Measurements from ENCODE around the gene PIEZO1. TPM values are rescaled to one million over a fixed set of nuclear protein-coding genes. Genes with fewer than 3 reads are reported as not detected.

The PIEZO1 gene
- total RNA-seq, 1 donor from 2014 or later = 5.5 TPM

GRCh38 chr16:88821168-88821850 is 36.3 kb upstream of the PIEZO1 start:
- H3K79me2 ChIP-seq (ENCODE audit: low read depth) = no peaks in the 10 kb centered on the region
- no peaks in the 10 kb centered on the region for H3K27me3 ChIP-seq
- no peaks in the 10 kb centered on the region for H3K9me3 ChIP-seq (ENCODE audit: low read depth)
- no peaks in the 10 kb centered on the region for H3K4me1 ChIP-seq
- H3K9ac ChIP-seq = no peak overlapping the region
- peaks cover 3% of the 10 kb centered on the region for H3K36me3 Mint-ChIP-seq
- TF ChIP-seq EZH2 (IDR thresholded peaks at IDR 0.05) = no peak
- TF ChIP-seq EZH2phosphoT487 (IDR thresholded peaks at IDR 0.05) = no peak
- no peak for TF ChIP-seq CTCF (IDR thresholded peaks at IDR 0.05)
- no peaks in the 10 kb centered on the region for H3K36me3 ChIP-seq
- H3F3A ChIP-seq (ENCODE audit: low read depth) = no peaks in the 10 kb centered on the region
- H2AFZ ChIP-seq (replicated peaks) = no peak overlapping the region
- DNase-seq (ENCODE audit: low spot score) = no peak
- no peak overlapping the region for H3K27ac Mint-ChIP-seq
- H3K4me3 ChIP-seq = no peak overlapping the region
- H4K20me1 ChIP-seq (ENCODE audit: low read depth) = no peaks in the 10 kb centered on the region
- H3K9me3 Mint-ChIP-seq = no peaks in the 10 kb centered on the region
- H3K4me1 Mint-ChIP-seq = peaks cover 3% of the 10 kb centered on the region
- H3K4me2 ChIP-seq = no peak overlapping the region
- H3K4me3 Mint-ChIP-seq = no peak overlapping the region
- no peak overlapping the region for H3K27ac ChIP-seq
- peaks cover 2% of the 10 kb centered on the region for H3K27me3 Mint-ChIP-seq (ENCODE audit: insufficient read depth, low read depth)

GRCh38 chr16:88820385-88821025 is 35.5 kb upstream of the PIEZO1 start:
- TF ChIP-seq CTCF (IDR thresholded peaks at IDR 0.05) = no peak
- TF ChIP-seq EZH2 (IDR thresholded peaks at IDR 0.05) = no peak
- no peak for TF ChIP-seq EZH2phosphoT487 (IDR thresholded peaks at IDR 0.05)
- H3K9me3 Mint-ChIP-seq = no peaks in the 10 kb centered on the region
- no peaks in the 10 kb centered on the region for H3K9me3 ChIP-seq (ENCODE audit: low read depth)
- H3K27me3 ChIP-seq = no peaks in the 10 kb centered on the region
- no peaks in the 10 kb centered on the region for H3K79me2 ChIP-seq (ENCODE audit: low read depth)
- no peak for DNase-seq (ENCODE audit: low spot score)
- no peaks in the 10 kb centered on the region for H3K27me3 Mint-ChIP-seq (ENCODE audit: insufficient read depth, low read depth)
- H3K9ac ChIP-seq = no peak overlapping the region
- no peaks in the 10 kb centered on the region for H4K20me1 ChIP-seq (ENCODE audit: low read depth)
- H3K27ac Mint-ChIP-seq = no peak overlapping the region
- peaks cover 3% of the 10 kb centered on the region for H3K4me1 Mint-ChIP-seq
- H2AFZ ChIP-seq (replicated peaks) = no peak overlapping the region
- H3F3A ChIP-seq (ENCODE audit: low read depth) = no peaks in the 10 kb centered on the region
- no peaks in the 10 kb centered on the region for H3K36me3 ChIP-seq
- no peak overlapping the region for H3K4me3 Mint-ChIP-seq
- H3K4me1 ChIP-seq = no peaks in the 10 kb centered on the region
- H3K27ac ChIP-seq = no peak overlapping the region
- no peak overlapping the region for H3K4me3 ChIP-seq
- no peak overlapping the region for H3K4me2 ChIP-seq
- peaks cover 3% of the 10 kb centered on the region for H3K36me3 Mint-ChIP-seq

- Histone ChIP-seq H3K27me3 (no peaks in the 10 kb centered on the region), H3F3A (ENCODE audit: low read depth) (no peaks in the 10 kb centered on the region), H3K9ac (no peak overlapping the region), H3K4me1 (no peaks in the 10 kb centered on the region), H3K36me3 (no peaks in the 10 kb centered on the region), H3K9me3 (ENCODE audit: low read depth) (no peaks in the 10 kb centered on the region), H3K4me3 (no peak overlapping the region), H3K79me2 (ENCODE audit: low read depth) (no peaks in the 10 kb centered on the region), H4K20me1 (ENCODE audit: low read depth) (no peaks in the 10 kb centered on the region), H2AFZ (replicated peaks) (no peak overlapping the region), H3K4me2 (no peak overlapping the region), H3K27ac (no peak overlapping the region)
- TF ChIP-seq EZH2 (IDR thresholded peaks at IDR 0.05) (no peak), CTCF (IDR thresholded peaks at IDR 0.05) (no peak), EZH2phosphoT487 (IDR thresholded peaks at IDR 0.05) (no peak)
- no peaks in the 10 kb centered on the region for H3K9me3 Mint-ChIP-seq
- H3K4me3 Mint-ChIP-seq = no peak overlapping the region
- H3K27me3 Mint-ChIP-seq (ENCODE audit: insufficient read depth, low read depth) = peaks cover 3% of the 10 kb centered on the region
- H3K4me1 Mint-ChIP-seq = peaks cover 3% of the 10 kb centered on the region
- DNase-seq (ENCODE audit: low spot score) = no peak
- peaks cover 3% of the 10 kb centered on the region for H3K36me3 Mint-ChIP-seq
- no peak overlapping the region for H3K27ac Mint-ChIP-seq
Observed at GRCh38 chr16:88819126-88819525, 34.1 kb upstream of the PIEZO1 start.
